HCT116 (cell line): Measurements from ENCODE around the gene ECE1.

Source experiments
- ATF3 ChIP-seq: IDR thresholded peaks from 2 replicates; pipeline ENCODE4 v1.6.1; 2012
- CEBPB ChIP-seq: IDR thresholded peaks from 2 replicates; pipeline ENCODE4 v1.6.1; 2012; ENCODE audit warnings: low read depth
- EGR1 ChIP-seq: IDR thresholded peaks from 2 replicates; pipeline ENCODE4 v1.6.1; 2012; ENCODE audit warnings: low read depth
- EZH2 ChIP-seq: fragments of 200-600 bp; sonication (generic); IDR thresholded peaks from 2 replicates; pipeline ENCODE4 v1.6.1; 2017; ENCODE audit warnings: antibody characterized with exemption, mixed run types
- EZH2phosphoT487 ChIP-seq: fragments of 200-600 bp; IDR thresholded peaks from 2 replicates; pipeline ENCODE4 v1.6.1; 2018; ENCODE audit warnings: antibody characterized with exemption, borderline replicate concordance
- POLR2A ChIP-seq: IDR thresholded peaks from 2 replicates; pipeline ENCODE4 v1.7.0; 2011; ENCODE audit warnings: borderline replicate concordance; ENCODE audit not compliant: insufficient read depth, insufficient read length; ENCODE audit errors: extremely low read depth
- POLR2AphosphoS5 ChIP-seq: IDR thresholded peaks from 2 replicates; pipeline ENCODE4 v1.6.1; 2011; ENCODE audit warnings: mild to moderate bottlenecking, low read depth, low read length, moderate library complexity
- SIN3A ChIP-seq: IDR thresholded peaks from 2 replicates; pipeline ENCODE4 v1.6.1; 2012; ENCODE audit warnings: low read depth
- ZNF274 ChIP-seq: fragments of 200-500 bp; sonication (Bioruptor generic); IDR thresholded peaks from 2 replicates; pipeline ENCODE4 v1.6.1; 2014; ENCODE audit warnings: mild to moderate bottlenecking, low read depth, low read length, inconsistent platforms
- TF ChIP-seq, protein P1 (sequence below), 3 experiments: fragments of 200-600 bp in 1 of 3; sonication (generic) in 1 of 3; IDR thresholded peaks in 2 of 3; conservative IDR thresholded peaks in 1 of 3; 2 replicates each; pipeline ENCODE4 v1.5.1; 2012 to 2017; ENCODE audit warnings: low read depth in 2 of 3, low read length in 2 of 3, antibody characterized with exemption in 1 of 3, borderline replicate concordance in 1 of 3, control low read depth in 1 of 3, mild to moderate bottlenecking in 1 of 3, mixed read lengths in 1 of 3, mixed run types in 1 of 3, moderate library complexity in 1 of 3; ENCODE audit not compliant: insufficient read depth in 1 of 3
- TF ChIP-seq, protein P2 (sequence below): IDR thresholded peaks from 2 replicates; pipeline ENCODE4 v1.6.1; 2012
- TF ChIP-seq, protein P3 (sequence below): IDR thresholded peaks from 2 replicates; pipeline ENCODE4 v1.6.1; 2012; ENCODE audit warnings: low read depth

- TF ChIP-seq POLR2A (no peak), ATF3 (no peak), SIN3A (no peak), POLR2AphosphoS5 (no peak), ZNF274 (no peak), EGR1 (no peak), EZH2phosphoT487 (no peak), EZH2 (no peak), CEBPB (no peak)
- TF ChIP-seq, protein P1, sequence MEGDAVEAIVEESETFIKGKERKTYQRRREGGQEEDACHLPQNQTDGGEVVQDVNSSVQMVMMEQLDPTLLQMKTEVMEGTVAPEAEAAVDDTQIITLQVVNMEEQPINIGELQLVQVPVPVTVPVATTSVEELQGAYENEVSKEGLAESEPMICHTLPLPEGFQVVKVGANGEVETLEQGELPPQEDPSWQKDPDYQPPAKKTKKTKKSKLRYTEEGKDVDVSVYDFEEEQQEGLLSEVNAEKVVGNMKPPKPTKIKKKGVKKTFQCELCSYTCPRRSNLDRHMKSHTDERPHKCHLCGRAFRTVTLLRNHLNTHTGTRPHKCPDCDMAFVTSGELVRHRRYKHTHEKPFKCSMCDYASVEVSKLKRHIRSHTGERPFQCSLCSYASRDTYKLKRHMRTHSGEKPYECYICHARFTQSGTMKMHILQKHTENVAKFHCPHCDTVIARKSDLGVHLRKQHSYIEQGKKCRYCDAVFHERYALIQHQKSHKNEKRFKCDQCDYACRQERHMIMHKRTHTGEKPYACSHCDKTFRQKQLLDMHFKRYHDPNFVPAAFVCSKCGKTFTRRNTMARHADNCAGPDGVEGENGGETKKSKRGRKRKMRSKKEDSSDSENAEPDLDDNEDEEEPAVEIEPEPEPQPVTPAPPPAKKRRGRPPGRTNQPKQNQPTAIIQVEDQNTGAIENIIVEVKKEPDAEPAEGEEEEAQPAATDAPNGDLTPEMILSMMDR (IDR thresholded peaks at IDR 0.05 in 2 of 3, conservative IDR thresholded peaks at IDR 0.05 in 1 of 3; ENCODE audit: borderline replicate concordance in 1 of 3, insufficient read depth in 1 of 3, low read depth in 2 of 3, low read length in 2 of 3): 0 out of 6 replicates have a peak, but pooled peaks of 2 of the 3 experiments have one; percentile 3 to 13
- TF ChIP-seq, protein P2, sequence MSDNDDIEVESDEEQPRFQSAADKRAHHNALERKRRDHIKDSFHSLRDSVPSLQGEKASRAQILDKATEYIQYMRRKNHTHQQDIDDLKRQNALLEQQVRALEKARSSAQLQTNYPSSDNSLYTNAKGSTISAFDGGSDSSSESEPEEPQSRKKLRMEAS: no peak
- TF ChIP-seq, protein P3, sequence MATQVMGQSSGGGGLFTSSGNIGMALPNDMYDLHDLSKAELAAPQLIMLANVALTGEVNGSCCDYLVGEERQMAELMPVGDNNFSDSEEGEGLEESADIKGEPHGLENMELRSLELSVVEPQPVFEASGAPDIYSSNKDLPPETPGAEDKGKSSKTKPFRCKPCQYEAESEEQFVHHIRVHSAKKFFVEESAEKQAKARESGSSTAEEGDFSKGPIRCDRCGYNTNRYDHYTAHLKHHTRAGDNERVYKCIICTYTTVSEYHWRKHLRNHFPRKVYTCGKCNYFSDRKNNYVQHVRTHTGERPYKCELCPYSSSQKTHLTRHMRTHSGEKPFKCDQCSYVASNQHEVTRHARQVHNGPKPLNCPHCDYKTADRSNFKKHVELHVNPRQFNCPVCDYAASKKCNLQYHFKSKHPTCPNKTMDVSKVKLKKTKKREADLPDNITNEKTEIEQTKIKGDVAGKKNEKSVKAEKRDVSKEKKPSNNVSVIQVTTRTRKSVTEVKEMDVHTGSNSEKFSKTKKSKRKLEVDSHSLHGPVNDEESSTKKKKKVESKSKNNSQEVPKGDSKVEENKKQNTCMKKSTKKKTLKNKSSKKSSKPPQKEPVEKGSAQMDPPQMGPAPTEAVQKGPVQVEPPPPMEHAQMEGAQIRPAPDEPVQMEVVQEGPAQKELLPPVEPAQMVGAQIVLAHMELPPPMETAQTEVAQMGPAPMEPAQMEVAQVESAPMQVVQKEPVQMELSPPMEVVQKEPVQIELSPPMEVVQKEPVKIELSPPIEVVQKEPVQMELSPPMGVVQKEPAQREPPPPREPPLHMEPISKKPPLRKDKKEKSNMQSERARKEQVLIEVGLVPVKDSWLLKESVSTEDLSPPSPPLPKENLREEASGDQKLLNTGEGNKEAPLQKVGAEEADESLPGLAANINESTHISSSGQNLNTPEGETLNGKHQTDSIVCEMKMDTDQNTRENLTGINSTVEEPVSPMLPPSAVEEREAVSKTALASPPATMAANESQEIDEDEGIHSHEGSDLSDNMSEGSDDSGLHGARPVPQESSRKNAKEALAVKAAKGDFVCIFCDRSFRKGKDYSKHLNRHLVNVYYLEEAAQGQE: no peak
Measured at GRCh38 chr1:21319447-21320407, 29.5 kb upstream of the ECE1 start.
